ENCODE measurements around the gene STBD1. TPM values are rescaled to one million over a fixed set of nuclear protein-coding genes. Genes with fewer than 3 reads are reported as not detected.

STBD1 gene
- total RNA-seq, 4 donors from 2014 or later: 1.0 to 2.5 (median 1.4) TPM

DNA sequence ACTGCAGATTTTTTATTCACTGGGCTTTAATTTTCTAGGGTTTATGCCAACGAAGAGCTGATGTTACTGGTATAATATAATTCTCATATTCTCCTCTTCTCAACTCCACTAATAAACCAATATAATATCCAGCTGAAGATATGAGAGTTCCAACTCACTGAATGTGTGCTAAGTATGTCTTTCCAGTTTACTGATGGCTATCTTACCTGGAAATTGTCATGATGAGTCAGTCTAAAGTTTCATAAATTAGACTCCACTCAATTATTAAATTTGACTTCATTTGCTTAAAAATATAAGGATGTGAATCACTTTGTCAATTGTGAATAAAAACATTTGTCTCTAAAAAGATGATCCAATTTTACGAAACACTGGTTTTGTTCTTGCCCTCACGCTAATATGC lies 28.4 kb downstream of the STBD1 start:
- intact Hi-C loops (cut with DNase I): no loop called here
- no peak overlapping the region for H3K27ac ChIP-seq
- 73 to 82% methylated on average over 3 of the region's 3 CpGs for WGBS, 2 donors

DNA sequence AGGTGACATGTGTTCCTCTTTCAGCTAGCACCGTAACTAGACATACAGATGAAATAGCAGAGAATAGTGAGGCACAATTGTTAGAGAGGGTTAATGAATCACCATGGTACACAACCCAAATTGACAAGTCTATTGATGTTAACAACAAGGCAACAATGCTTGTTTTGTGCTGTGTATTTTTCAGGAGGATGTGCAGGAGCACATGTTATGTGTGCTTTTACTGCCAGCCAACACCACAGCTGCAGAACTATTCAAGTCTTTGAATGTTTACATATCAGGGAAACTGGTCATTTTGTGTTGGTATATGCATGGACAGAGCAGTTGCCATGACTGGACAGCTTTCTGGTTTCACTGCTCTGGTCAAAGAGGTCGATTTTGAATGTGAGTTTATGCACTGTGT lies 32.8 kb downstream of the STBD1 start:
- no peak for TF ChIP-seq POLR2A (IDR thresholded peaks at IDR 0.05)
- TF ChIP-seq CTCF (IDR thresholded peaks at IDR 0.05): no peak
- H3K4me3 ChIP-seq (replicated peaks in 1 of 3): no peak overlapping the region
- no peaks in the 10 kb centered on the region for H3K27me3 ChIP-seq
- H3K36me3 ChIP-seq: no peaks in the 10 kb centered on the region
- H3K27ac ChIP-seq: no peak overlapping the region
- 68 to 73% methylated on average over 2 of the region's 2 CpGs for WGBS, 2 donors
- H3K9me3 ChIP-seq: no peaks in the 10 kb centered on the region
- no peaks in the 10 kb centered on the region for H3K4me1 ChIP-seq
- no peak for DNase-seq
- intact Hi-C loops (cut with DNase I): no loop called here

More for the DNA sequence above, 28.4 kb downstream of the STBD1 start:
- no peak for DNase-seq
- H3K4me3 ChIP-seq (replicated peaks in 1 of 3): no peak overlapping the region
- no peaks in the 10 kb centered on the region for H3K27me3 ChIP-seq
- H3K4me1 ChIP-seq: no peaks in the 10 kb centered on the region
- no peaks in the 10 kb centered on the region for H3K9me3 ChIP-seq
- no peak for TF ChIP-seq POLR2A (IDR thresholded peaks at IDR 0.05)
- no peak for TF ChIP-seq CTCF (IDR thresholded peaks at IDR 0.05)
- H3K36me3 ChIP-seq: no peaks in the 10 kb centered on the region

DNA sequence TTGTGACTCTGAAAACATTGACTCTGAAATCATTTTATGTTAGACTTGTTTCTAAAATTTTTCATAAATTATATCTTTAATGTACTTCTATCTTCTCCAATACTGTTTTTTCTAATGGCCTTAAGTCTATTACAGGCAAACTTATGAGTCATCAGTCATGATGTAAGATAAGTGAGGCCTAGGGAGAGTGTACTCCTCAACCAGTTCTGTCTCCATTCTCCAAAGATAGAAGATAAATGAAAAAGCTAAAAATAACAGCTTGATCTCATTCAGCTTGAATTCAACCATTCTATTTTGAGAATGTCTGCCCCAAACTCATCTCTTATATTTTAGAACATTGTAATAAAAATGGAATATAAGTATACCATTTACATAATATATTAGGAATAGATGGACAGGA lies 34.5 kb downstream of the STBD1 start:
- no peak for DNase-seq
- Histone ChIP-seq H3K27me3 (no peaks in the 10 kb centered on the region), H3K4me1 (no peaks in the 10 kb centered on the region), H3K27ac (no peak overlapping the region), H3K4me3 (replicated peaks in 1 of 3) (no peak overlapping the region), H3K9me3 (no peaks in the 10 kb centered on the region), H3K36me3 (no peaks in the 10 kb centered on the region)
- intact Hi-C loops (cut with DNase I): no loop called here
- TF ChIP-seq POLR2A (IDR thresholded peaks at IDR 0.05) (no peak), CTCF (IDR thresholded peaks at IDR 0.05) (no peak)

GRCh38 chr4:76342191-76342590 lies 35.7 kb downstream of the STBD1 start:
- no peak overlapping the region for H3K4me3 ChIP-seq (replicated peaks in 1 of 3)
- no peaks in the 10 kb centered on the region for H3K27me3 ChIP-seq
- no peaks in the 10 kb centered on the region for H3K4me1 ChIP-seq
- H3K36me3 ChIP-seq: no peaks in the 10 kb centered on the region
- H3K9me3 ChIP-seq: no peaks in the 10 kb centered on the region
- 88% methylated on average over 1 of the region's 1 CpG for WGBS, 2 donors
- DNase-seq: no peak
- no peak overlapping the region for H3K27ac ChIP-seq
- TF ChIP-seq POLR2A (IDR thresholded peaks at IDR 0.05) (no peak), CTCF (IDR thresholded peaks at IDR 0.05) (no peak)
- intact Hi-C loops (cut with DNase I): no loop called here

- DNase-seq: no peak
- Histone ChIP-seq H3K9me3 (no peaks in the 10 kb centered on the region), H3K27me3 (no peaks in the 10 kb centered on the region), H3K36me3 (no peaks in the 10 kb centered on the region), H3K4me1 (no peaks in the 10 kb centered on the region), H3K4me3 (replicated peaks in 1 of 3) (no peak overlapping the region), H3K27ac (no peak overlapping the region)
- intact Hi-C loops (cut with DNase I): no loop called here
- WGBS, 2 donors: 87 to 88% methylated on average over 2 of the region's 2 CpGs
- TF ChIP-seq CTCF (IDR thresholded peaks at IDR 0.05) (no peak), POLR2A (IDR thresholded peaks at IDR 0.05) (no peak)
Measured at GRCh38 chr4:76342803-76343202, 36.3 kb downstream of the STBD1 start.

Measured in thyroid gland (tissue), 4 donors.